Stimulated activated CD8-positive, alpha-beta memory T cell treated with anti-CD3 and anti-CD28 coated beads, Interleukin-2, amount 100 ng/mL, for 48 hours (primary cell): ENCODE results near the gene ZBTB17.

Experiments
- DNase-seq, 2 donors: peaks; one replicate each; pipeline ENCODE4 v3.0.0-alpha.2; 2020; ENCODE audit warnings: low read depth in 2 of 2

The ZBTB17 gene

GRCh38 chr1:15947382-15948090, 28.4 kb downstream of the ZBTB17 start:
- DNase-seq = no peak

GRCh38 chr1:15946571-15947381, 29.1 kb downstream of the ZBTB17 start:
- no peak for DNase-seq

- no peak for DNase-seq
Measured at GRCh38 chr1:15945832-15946448, 30.0 kb downstream of the ZBTB17 start.

GRCh38 chr1:15945011-15945831, 30.7 kb downstream of the ZBTB17 start:
- no peak for DNase-seq

GRCh38 chr1:15944308-15945010, 31.4 kb downstream of the ZBTB17 start:
- DNase-seq = no peak

- DNase-seq = no peak
Measured at GRCh38 chr1:15943992-15944307, 32.0 kb downstream of the ZBTB17 start.

- no peak for DNase-seq
Measured at GRCh38 chr1:15943328-15943991, 32.4 kb downstream of the ZBTB17 start.

GRCh38 chr1:15942661-15943327, 33.1 kb downstream of the ZBTB17 start:
- DNase-seq = no peak

- DNase-seq = no peak
Measured at GRCh38 chr1:15941899-15942660, 33.8 kb downstream of the ZBTB17 start.

- no peak for DNase-seq
Measured at GRCh38 chr1:15941044-15941840, 34.7 kb downstream of the ZBTB17 start.

- DNase-seq = no peak
Measured at GRCh38 chr1:15940110-15941043, 35.5 kb downstream of the ZBTB17 start.

GRCh38 chr1:15939181-15940109, 36.5 kb downstream of the ZBTB17 start:
- DNase-seq = no peak

GRCh38 chr1:15938628-15939161, 37.2 kb downstream of the ZBTB17 start:
- no peak for DNase-seq

GRCh38 chr1:15937706-15938168, 38.2 kb downstream of the ZBTB17 start:
- no peak for DNase-seq

- no peak for DNase-seq
Measured at GRCh38 chr1:15937146-15937545, 38.8 kb downstream of the ZBTB17 start.

GRCh38 chr1:15936025-15936424, 39.9 kb downstream of the ZBTB17 start:
- no peak for DNase-seq
